Glutamatergic neuron (in vitro differentiated cells): ENCODE results near the gene MRPL49. TPM values are rescaled to one million over a fixed set of nuclear protein-coding genes. Genes with fewer than 3 reads are reported as not detected.
A peak's percentile ranks its signal among the peaks of the same experiment; 100 is the strongest.

Experiments used
- DNase-seq: peaks from one replicate; pipeline ENCODE4 v3.0.0; 2022
- H3K27ac Mint-ChIP-seq: one replicate; pipeline ENCODE4 v1.8.0; 2020; ENCODE audit warnings: mild to moderate bottlenecking, mixed read lengths, inconsistent platforms; ENCODE audit not compliant: unreplicated experiment
- H3K27me3 Mint-ChIP-seq: one replicate; pipeline ENCODE4 v1.8.0; 2020; ENCODE audit warnings: mild to moderate bottlenecking, moderate library complexity, mixed read lengths, inconsistent platforms; ENCODE audit not compliant: unreplicated experiment
- H3K36me3 Mint-ChIP-seq: one replicate; pipeline ENCODE4 v1.8.0; 2020; ENCODE audit warnings: mild to moderate bottlenecking, mixed read lengths, inconsistent platforms; ENCODE audit not compliant: unreplicated experiment
- H3K4me1 Mint-ChIP-seq: one replicate; pipeline ENCODE4 v1.8.0; 2020; ENCODE audit warnings: mild to moderate bottlenecking, low read depth, mixed read lengths, inconsistent platforms; ENCODE audit not compliant: unreplicated experiment
- H3K4me3 Mint-ChIP-seq: one replicate; pipeline ENCODE4 v1.8.0; 2020; ENCODE audit warnings: mild to moderate bottlenecking, mixed read lengths, inconsistent platforms; ENCODE audit not compliant: unreplicated experiment
- H3K9me3 Mint-ChIP-seq: one replicate; pipeline ENCODE4 v1.8.0; 2020; ENCODE audit warnings: mild to moderate bottlenecking, moderate library complexity, mixed read lengths, inconsistent platforms; ENCODE audit not compliant: unreplicated experiment
- total RNA-seq: library from RNA; stranded (reverse); fragmentation: NEBNext Ultra II Directional; extraction: Animal tissue kit (Norgen Biotek cat#: 25700); gene quantifications from one replicate; pipeline ENCODE4 v1.2.1, GENCODE V29; 2021; ENCODE audit not compliant: unreplicated experiment
- TF ChIP-seq, protein P1 (sequence below): fragments of 200-600 bp; sonication (generic); IDR thresholded peaks from one replicate; pipeline ENCODE4 v1.5.0; 2021; ENCODE audit not compliant: partially characterized antibody, unreplicated experiment

MRPL49 gene
- total RNA-seq, 1 donor from 2014 or later, result 32.9 TPM

DNA sequence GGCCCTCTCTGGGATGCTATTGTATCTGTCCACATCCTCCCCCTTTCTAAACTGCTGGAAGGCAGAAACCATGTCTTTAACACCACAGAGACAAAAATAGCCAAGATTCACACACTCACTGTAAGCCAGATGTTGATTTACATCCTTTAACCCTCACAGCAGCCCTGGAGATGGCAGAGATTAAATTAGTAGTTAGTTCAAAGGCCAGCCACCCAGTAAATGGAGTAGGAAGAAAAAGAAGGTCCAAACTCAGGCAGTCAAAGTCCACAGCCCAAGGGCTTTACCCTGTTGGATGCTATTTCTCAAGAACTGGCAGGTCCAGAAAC, 2.5 kb upstream of the MRPL49 start:
- H3K4me3 Mint-ChIP-seq, result peak overlapping the region; percentile 99

DNA sequence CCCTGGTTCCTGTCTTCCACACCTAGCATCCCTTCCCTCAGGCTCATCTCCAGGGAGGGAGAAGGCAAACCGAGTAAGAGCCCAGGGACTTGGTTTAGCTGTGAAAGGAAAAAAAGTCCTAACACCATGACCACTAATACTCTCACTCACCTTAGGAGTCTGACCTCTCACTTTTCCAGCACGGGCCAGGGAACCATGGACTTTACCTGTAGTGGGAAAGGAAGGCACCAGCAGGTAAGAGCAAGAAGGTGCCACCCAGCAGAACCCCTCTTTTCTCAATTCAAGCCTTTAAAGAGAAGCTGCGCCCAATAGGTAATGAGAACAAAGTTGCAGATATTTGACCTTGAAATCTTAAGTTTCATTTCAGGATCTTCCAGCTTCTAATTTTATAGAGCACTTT, 1.3 kb upstream of the MRPL49 start:
- H3K36me3 Mint-ChIP-seq, result no peaks in the 10 kb centered on the region
- peaks cover 23% of the 10 kb centered on the region for H3K27me3 Mint-ChIP-seq
- TF ChIP-seq, protein P1, sequence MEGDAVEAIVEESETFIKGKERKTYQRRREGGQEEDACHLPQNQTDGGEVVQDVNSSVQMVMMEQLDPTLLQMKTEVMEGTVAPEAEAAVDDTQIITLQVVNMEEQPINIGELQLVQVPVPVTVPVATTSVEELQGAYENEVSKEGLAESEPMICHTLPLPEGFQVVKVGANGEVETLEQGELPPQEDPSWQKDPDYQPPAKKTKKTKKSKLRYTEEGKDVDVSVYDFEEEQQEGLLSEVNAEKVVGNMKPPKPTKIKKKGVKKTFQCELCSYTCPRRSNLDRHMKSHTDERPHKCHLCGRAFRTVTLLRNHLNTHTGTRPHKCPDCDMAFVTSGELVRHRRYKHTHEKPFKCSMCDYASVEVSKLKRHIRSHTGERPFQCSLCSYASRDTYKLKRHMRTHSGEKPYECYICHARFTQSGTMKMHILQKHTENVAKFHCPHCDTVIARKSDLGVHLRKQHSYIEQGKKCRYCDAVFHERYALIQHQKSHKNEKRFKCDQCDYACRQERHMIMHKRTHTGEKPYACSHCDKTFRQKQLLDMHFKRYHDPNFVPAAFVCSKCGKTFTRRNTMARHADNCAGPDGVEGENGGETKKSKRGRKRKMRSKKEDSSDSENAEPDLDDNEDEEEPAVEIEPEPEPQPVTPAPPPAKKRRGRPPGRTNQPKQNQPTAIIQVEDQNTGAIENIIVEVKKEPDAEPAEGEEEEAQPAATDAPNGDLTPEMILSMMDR, result no peak
- no peak for DNase-seq
- peaks cover 6% of the 10 kb centered on the region for H3K4me1 Mint-ChIP-seq
- H3K27ac Mint-ChIP-seq, result peak overlapping the region; percentile 28
- H3K4me3 Mint-ChIP-seq, result peak overlapping the region; percentile 99
- H3K9me3 Mint-ChIP-seq, result peaks cover 18% of the 10 kb centered on the region

More for the DNA sequence above, 2.5 kb upstream of the MRPL49 start:
- peaks cover 6% of the 10 kb centered on the region for H3K4me1 Mint-ChIP-seq
- no peak for DNase-seq
- peaks cover 18% of the 10 kb centered on the region for H3K9me3 Mint-ChIP-seq
- H3K27me3 Mint-ChIP-seq, result peaks cover 23% of the 10 kb centered on the region
- TF ChIP-seq, protein P1, result no peak
- no peaks in the 10 kb centered on the region for H3K36me3 Mint-ChIP-seq
- H3K27ac Mint-ChIP-seq, result no peak overlapping the region

GRCh38 chr11:65121447-65121864, 665 bp upstream of the MRPL49 start:
- TF ChIP-seq, protein P1, result no peak
- no peak for DNase-seq
- Mint-ChIP-seq H3K36me3 (no peaks in the 10 kb centered on the region), H3K27ac (peak overlapping the region; percentile 98), H3K27me3 (peaks cover 24% of the 10 kb centered on the region), H3K4me1 (peaks cover 6% of the 10 kb centered on the region), H3K4me3 (peak overlapping the region; percentile 99), H3K9me3 (peaks cover 16% of the 10 kb centered on the region)

GRCh38 chr11:65124480-65125196, 2.5 kb downstream of the MRPL49 start:
- peaks cover 8% of the 10 kb centered on the region for H3K4me1 Mint-ChIP-seq
- no peak overlapping the region for H3K27ac Mint-ChIP-seq
- peak overlapping the region; percentile 40 for H3K4me3 Mint-ChIP-seq
- H3K9me3 Mint-ChIP-seq, result peaks cover 2% of the 10 kb centered on the region
- no peak for DNase-seq
- peaks cover 11% of the 10 kb centered on the region for H3K27me3 Mint-ChIP-seq
- H3K36me3 Mint-ChIP-seq, result no peaks in the 10 kb centered on the region
- TF ChIP-seq, protein P1, result no peak

DNA sequence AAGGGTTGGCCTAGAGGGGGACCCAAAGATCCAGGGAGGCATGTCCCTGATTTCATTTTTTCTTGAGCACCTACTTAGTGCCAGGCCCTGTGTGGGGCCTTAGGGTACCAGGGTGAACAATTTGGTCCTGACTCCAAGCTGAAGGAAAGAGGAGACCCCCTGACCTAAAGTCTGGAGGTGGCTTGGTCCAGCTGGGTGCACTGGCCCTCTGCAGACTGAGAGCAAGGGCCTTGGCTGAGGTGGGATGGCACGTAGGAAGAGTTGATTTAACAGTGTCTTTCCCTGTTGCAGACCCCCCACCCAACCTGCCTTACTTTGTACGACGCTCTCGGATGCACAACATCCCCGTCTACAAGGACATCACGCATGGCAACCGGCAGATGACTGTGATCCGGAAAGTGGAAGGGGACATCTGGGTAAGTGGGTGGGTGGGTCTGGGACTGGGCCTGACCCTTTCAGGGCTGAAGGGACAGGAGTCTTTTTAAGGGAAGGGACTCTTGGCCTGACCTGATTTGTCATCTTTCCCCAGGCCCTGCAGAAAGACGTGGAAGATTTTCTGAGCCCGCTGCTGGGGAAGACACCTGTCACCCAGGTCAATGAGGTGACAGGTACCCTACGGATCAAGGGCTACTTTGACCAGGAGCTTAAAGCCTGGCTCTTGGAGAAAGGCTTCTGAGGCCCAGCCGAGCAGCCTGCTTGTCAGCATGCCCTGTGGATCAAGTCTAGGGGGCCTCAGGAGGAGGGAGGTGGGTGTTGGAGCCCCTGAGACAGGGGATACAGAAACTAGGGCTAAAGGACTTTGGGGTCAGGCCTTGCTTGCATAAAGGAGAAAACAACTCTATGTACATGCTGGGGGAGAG, 3.3 kb downstream of the MRPL49 start:
- H3K27me3 Mint-ChIP-seq, result peaks cover 11% of the 10 kb centered on the region
- no peak overlapping the region for H3K4me3 Mint-ChIP-seq
- TF ChIP-seq, protein P1, result no peak
- H3K36me3 Mint-ChIP-seq, result no peaks in the 10 kb centered on the region
- H3K27ac Mint-ChIP-seq, result no peak overlapping the region
- peaks cover 2% of the 10 kb centered on the region for H3K9me3 Mint-ChIP-seq
- H3K4me1 Mint-ChIP-seq, result peaks cover 8% of the 10 kb centered on the region
- DNase-seq, result no peak
